Measurements from ENCODE around the gene ZBTB20. TPM values are rescaled to one million over a fixed set of nuclear protein-coding genes. Genes with fewer than 3 reads are reported as not detected.

The ZBTB20 gene
- total RNA-seq, 1 donor from 2014 or later, result 19.1 TPM

DNA sequence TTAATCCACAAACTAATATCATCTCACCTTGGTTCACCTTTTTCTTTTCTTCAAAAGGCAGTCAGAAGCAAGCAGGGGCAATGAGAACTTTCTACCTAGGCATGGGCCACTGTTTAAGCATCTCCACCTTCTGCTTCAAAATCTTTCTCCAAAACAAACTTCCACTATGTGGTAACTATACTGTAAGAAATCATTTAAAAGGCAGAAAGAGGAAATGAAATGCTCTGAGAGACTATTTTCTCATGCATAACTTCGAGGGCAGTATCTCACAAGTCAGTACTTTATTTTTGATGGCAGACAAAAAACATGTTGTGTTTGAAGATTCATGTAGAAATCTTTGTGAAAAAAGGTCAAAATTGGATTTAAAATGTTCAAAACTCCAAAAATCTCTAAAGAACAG lies 419.7 kb downstream of the ZBTB20 start:
- no peak overlapping the region for H3K27ac Mint-ChIP-seq (ENCODE audit: unreplicated experiment)
- no peaks in the 10 kb centered on the region for H3K9me3 Mint-ChIP-seq (ENCODE audit: unreplicated experiment)
- no peak overlapping the region for H3K4me3 Mint-ChIP-seq (ENCODE audit: unreplicated experiment)
- H3K27me3 Mint-ChIP-seq (ENCODE audit: unreplicated experiment), result no peaks in the 10 kb centered on the region
- H3K4me1 Mint-ChIP-seq (ENCODE audit: unreplicated experiment), result peaks cover 2% of the 10 kb centered on the region
- TF ChIP-seq, protein P1, sequence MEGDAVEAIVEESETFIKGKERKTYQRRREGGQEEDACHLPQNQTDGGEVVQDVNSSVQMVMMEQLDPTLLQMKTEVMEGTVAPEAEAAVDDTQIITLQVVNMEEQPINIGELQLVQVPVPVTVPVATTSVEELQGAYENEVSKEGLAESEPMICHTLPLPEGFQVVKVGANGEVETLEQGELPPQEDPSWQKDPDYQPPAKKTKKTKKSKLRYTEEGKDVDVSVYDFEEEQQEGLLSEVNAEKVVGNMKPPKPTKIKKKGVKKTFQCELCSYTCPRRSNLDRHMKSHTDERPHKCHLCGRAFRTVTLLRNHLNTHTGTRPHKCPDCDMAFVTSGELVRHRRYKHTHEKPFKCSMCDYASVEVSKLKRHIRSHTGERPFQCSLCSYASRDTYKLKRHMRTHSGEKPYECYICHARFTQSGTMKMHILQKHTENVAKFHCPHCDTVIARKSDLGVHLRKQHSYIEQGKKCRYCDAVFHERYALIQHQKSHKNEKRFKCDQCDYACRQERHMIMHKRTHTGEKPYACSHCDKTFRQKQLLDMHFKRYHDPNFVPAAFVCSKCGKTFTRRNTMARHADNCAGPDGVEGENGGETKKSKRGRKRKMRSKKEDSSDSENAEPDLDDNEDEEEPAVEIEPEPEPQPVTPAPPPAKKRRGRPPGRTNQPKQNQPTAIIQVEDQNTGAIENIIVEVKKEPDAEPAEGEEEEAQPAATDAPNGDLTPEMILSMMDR (IDR thresholded peaks at IDR 0.05), result no peak
- DNase-seq (ENCODE audit: extremely low spot score, unreplicated experiment), result no peak
- H3K36me3 Mint-ChIP-seq (ENCODE audit: unreplicated experiment), result no peaks in the 10 kb centered on the region

DNA sequence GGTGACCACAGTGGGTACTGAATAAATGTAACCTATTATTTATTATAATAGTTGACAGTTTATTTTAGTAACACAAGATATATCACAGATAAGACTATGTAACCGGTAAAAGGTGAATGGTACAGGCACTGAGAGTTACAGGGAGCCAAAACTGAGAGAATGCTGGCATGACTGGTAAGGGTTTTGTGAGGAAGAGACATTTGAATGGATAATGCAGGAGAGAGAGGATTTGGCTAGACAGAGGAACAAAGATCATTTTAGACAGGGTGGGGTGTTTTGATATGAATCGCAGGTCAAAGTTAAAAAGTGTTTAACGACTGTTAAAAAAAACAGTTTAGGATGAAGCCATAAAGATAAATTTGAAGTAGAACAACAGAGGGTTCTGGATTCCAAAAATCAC lies 421.1 kb downstream of the ZBTB20 start:
- TF ChIP-seq, protein P1 (IDR thresholded peaks at IDR 0.05), result no peak
- H3K36me3 Mint-ChIP-seq (ENCODE audit: unreplicated experiment), result no peaks in the 10 kb centered on the region
- DNase-seq (ENCODE audit: extremely low spot score, unreplicated experiment), result no peak
- peaks cover 2% of the 10 kb centered on the region for H3K4me1 Mint-ChIP-seq (ENCODE audit: unreplicated experiment)
- H3K9me3 Mint-ChIP-seq (ENCODE audit: unreplicated experiment), result no peaks in the 10 kb centered on the region
- H3K27ac Mint-ChIP-seq (ENCODE audit: unreplicated experiment), result no peak overlapping the region
- H3K27me3 Mint-ChIP-seq (ENCODE audit: unreplicated experiment), result no peaks in the 10 kb centered on the region
- no peak overlapping the region for H3K4me3 Mint-ChIP-seq (ENCODE audit: unreplicated experiment)

DNA sequence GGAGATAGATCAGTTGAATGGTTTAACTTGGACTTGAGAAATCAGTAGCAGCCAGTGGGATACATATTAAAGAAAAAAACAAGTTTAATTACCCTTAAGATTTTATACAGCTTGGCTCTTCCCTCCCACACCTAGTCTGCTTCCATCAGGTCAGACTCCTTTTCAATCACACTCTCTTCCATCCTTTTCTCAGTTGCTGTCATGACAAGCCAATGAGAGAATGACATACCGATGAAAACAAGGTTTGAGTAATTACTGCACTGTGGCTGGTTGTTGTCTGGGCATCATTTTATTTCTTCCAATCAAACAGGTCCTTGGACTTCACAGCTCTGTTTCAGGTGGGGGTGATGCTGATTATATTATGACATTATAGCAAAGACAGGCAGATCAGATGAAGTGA lies 424.6 kb downstream of the ZBTB20 start:
- H3K27ac Mint-ChIP-seq (ENCODE audit: unreplicated experiment), result no peak overlapping the region
- H3K4me1 Mint-ChIP-seq (ENCODE audit: unreplicated experiment), result peaks cover 2% of the 10 kb centered on the region
- TF ChIP-seq, protein P1 (IDR thresholded peaks at IDR 0.05), result no peak
- peaks cover 1% of the 10 kb centered on the region for H3K36me3 Mint-ChIP-seq (ENCODE audit: unreplicated experiment)
- H3K4me3 Mint-ChIP-seq (ENCODE audit: unreplicated experiment), result no peak overlapping the region
- H3K9me3 Mint-ChIP-seq (ENCODE audit: unreplicated experiment), result no peaks in the 10 kb centered on the region
- no peaks in the 10 kb centered on the region for H3K27me3 Mint-ChIP-seq (ENCODE audit: unreplicated experiment)
- DNase-seq (ENCODE audit: extremely low spot score, unreplicated experiment), result no peak

DNA sequence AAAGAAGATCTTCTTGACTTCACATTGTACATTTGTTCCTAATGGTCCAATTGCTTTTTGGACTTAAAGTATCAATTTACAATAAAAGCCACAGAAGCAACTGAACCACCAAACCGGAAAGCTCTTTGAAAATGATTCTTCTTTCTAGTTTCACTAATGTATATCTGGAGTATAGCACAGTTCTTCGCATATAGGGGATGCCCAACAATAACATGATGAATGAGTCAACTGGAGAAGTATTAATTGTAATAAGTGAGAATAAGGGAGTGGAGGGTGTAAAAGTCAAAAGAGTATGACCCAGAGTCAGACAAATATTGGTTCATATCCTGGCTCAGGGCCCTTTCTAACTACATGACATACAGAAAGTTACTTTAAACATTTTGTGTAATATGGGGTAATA lies 425.2 kb downstream of the ZBTB20 start:
- Mint-ChIP-seq H3K4me3 (ENCODE audit: unreplicated experiment) (no peak overlapping the region), H3K9me3 (ENCODE audit: unreplicated experiment) (no peaks in the 10 kb centered on the region), H3K27me3 (ENCODE audit: unreplicated experiment) (no peaks in the 10 kb centered on the region), H3K4me1 (ENCODE audit: unreplicated experiment) (no peaks in the 10 kb centered on the region), H3K27ac (ENCODE audit: unreplicated experiment) (no peak overlapping the region), H3K36me3 (ENCODE audit: unreplicated experiment) (peaks cover 1% of the 10 kb centered on the region)
- TF ChIP-seq, protein P1 (IDR thresholded peaks at IDR 0.05), result no peak
- DNase-seq (ENCODE audit: extremely low spot score, unreplicated experiment), result no peak

DNA sequence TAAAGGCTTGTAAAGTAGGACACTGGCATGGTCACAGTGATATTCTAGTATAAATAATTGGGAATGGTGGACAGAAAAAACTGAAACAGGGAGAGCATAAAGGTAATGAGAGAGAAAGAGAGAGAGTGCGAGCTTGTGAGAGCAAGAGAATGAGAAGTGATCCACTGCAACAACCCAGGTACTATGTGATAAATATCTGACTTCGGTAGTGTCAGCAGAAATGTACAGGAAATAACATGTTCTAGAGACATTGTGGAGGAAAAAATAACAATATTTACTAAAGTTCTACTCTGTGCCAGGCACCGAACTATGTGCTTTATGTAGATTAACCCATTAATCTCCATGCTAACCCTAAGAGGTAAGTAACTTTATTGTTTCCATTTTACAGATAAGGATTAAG lies 425.9 kb downstream of the ZBTB20 start:
- TF ChIP-seq, protein P1 (IDR thresholded peaks at IDR 0.05), result no peak
- DNase-seq (ENCODE audit: extremely low spot score, unreplicated experiment), result no peak
- Mint-ChIP-seq H3K27me3 (ENCODE audit: unreplicated experiment) (no peaks in the 10 kb centered on the region), H3K9me3 (ENCODE audit: unreplicated experiment) (no peaks in the 10 kb centered on the region), H3K4me3 (ENCODE audit: unreplicated experiment) (no peak overlapping the region), H3K4me1 (ENCODE audit: unreplicated experiment) (no peaks in the 10 kb centered on the region), H3K27ac (ENCODE audit: unreplicated experiment) (no peak overlapping the region), H3K36me3 (ENCODE audit: unreplicated experiment) (peaks cover 1% of the 10 kb centered on the region)
